Effector memory CD8-positive, alpha-beta T cell (primary cell): ENCODE data around the gene TRPV3.
"Not testable (repeated sequence)": the region's sequence is repeated elsewhere in the genome, so short reads cannot be mapped to it uniquely, and the experiment has no call there.

Experiments used
- ATAC-seq: fragments of 150-1000 bp; cut with Tn5 transposase; replicated peaks from 2 replicates; pipeline ENCODE4 v1.10.0; 2021; ENCODE audit warnings: mild to moderate bottlenecking, moderate library complexity
- DNase-seq, 3 experiments: peaks; one replicate each; pipeline ENCODE4 v3.0.0; 2021
- H3K27ac Mint-ChIP-seq, 2 donors: one replicate each; pipeline ENCODE4 v1.8.0; 2022; ENCODE audit warnings: mild to moderate bottlenecking in 2 of 2, mixed read lengths in 2 of 2, moderate library complexity in 2 of 2
- H3K27me3 Mint-ChIP-seq, 2 donors: one replicate each; pipeline ENCODE4 v1.8.0; 2022; ENCODE audit warnings: mixed read lengths in 2 of 2
- H3K36me3 Mint-ChIP-seq: one replicate; pipeline ENCODE4 v1.8.0; 2022; ENCODE audit warnings: mild to moderate bottlenecking, moderate library complexity, mixed read lengths; ENCODE audit not compliant: insufficient read depth
- H3K4me1 Mint-ChIP-seq, 2 donors: one replicate each; pipeline ENCODE4 v1.8.0; 2022; ENCODE audit warnings: low read depth in 2 of 2, mixed read lengths in 2 of 2
- H3K4me3 Mint-ChIP-seq, 2 donors: one replicate each; pipeline ENCODE4 v1.8.0; 2022; ENCODE audit warnings: mild to moderate bottlenecking in 2 of 2, mixed read lengths in 2 of 2, moderate library complexity in 2 of 2
- H3K9me3 Mint-ChIP-seq, 2 donors: one replicate each; pipeline ENCODE4 v1.8.0; 2022; ENCODE audit warnings: mixed read lengths in 2 of 2

TRPV3 gene

DNA sequence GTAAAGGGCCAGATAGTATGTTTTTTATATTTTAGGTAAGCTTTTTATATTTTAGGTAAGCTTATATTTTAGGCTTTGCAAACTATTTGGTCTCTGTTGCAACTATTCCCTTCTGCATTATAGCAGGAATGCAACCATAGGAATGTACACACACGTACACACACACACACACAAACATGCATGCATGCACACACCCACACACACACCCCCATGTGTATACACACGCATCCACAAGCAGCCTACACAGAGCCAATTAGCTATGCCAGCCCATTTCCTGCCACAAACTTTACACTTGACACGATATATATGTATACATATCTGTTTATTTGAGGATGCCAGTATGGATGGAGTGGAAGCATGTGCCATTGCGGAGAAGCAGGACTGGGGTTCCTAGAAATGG lies 7.5 kb upstream of the TRPV3 start:
- no peaks in the 10 kb centered on the region for H3K4me1 Mint-ChIP-seq
- H3K27ac Mint-ChIP-seq, result no peak overlapping the region
- DNase-seq (no peak), ATAC-seq (no peak)
- peaks cover 3% of the 10 kb centered on the region for H3K36me3 Mint-ChIP-seq
- no peaks in the 10 kb centered on the region for H3K27me3 Mint-ChIP-seq
- no peaks in the 10 kb centered on the region for H3K9me3 Mint-ChIP-seq
- H3K4me3 Mint-ChIP-seq, result no peak overlapping the region

DNA sequence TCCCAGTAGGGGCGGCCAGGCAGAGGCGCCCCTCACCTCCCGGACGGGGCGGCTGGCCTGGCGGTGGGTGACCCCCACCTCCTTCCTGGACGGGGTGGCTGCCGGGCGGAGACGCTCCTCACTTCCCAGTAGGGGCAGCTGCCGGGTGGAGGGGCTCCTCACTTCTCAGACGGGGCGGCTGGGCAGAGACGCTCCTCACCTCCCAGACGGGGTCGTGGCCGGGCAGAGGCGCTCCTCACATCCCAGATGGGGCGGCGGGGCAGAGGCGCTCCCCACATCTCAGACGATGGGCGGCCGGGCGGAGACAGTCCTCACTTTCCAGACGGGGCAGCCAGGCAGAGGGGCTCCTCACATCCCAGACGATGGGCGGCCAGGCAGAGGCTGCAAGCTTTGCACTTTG lies 6.6 kb upstream of the TRPV3 start:
- not testable (repeated sequence) for H3K9me3 Mint-ChIP-seq, H3K36me3 Mint-ChIP-seq, H3K27ac Mint-ChIP-seq, ATAC-seq, H3K4me3 Mint-ChIP-seq, H3K4me1 Mint-ChIP-seq, DNase-seq, H3K27me3 Mint-ChIP-seq

- Mint-ChIP-seq H3K27me3 (peaks cover 8 to 30% of the 10 kb centered on the region in 2 donors), H3K9me3 (no peaks in the 10 kb centered on the region), H3K4me3 (peak overlapping the region in 1 of 2 donors; percentile 21), H3K36me3 (no peaks in the 10 kb centered on the region), H3K4me1 (peaks cover 9 to 12% of the 10 kb centered on the region in 2 donors), H3K27ac (no peak overlapping the region)
- ATAC-seq, result no peak
- DNase-seq, result no peak
Measured at GRCh38 chr17:3559270-3559645, 1.6 kb upstream of the TRPV3 start.

- Mint-ChIP-seq H3K36me3 (no peaks in the 10 kb centered on the region), H3K27ac (peak overlapping the region in 1 of 2 donors; percentile 78), H3K27me3 (peaks cover 8 to 33% of the 10 kb centered on the region in 2 donors), H3K4me3 (peak overlapping the region; percentile 14 to 30), H3K4me1 (peaks cover 9 to 12% of the 10 kb centered on the region in 2 donors), H3K9me3 (no peaks in the 10 kb centered on the region)
- DNase-seq, result peak in 2 of 3 experiments; percentile 10 to 23
- peak; percentile 87 for ATAC-seq
Measured at GRCh38 chr17:3558603-3559269, 1.1 kb upstream of the TRPV3 start.

DNA sequence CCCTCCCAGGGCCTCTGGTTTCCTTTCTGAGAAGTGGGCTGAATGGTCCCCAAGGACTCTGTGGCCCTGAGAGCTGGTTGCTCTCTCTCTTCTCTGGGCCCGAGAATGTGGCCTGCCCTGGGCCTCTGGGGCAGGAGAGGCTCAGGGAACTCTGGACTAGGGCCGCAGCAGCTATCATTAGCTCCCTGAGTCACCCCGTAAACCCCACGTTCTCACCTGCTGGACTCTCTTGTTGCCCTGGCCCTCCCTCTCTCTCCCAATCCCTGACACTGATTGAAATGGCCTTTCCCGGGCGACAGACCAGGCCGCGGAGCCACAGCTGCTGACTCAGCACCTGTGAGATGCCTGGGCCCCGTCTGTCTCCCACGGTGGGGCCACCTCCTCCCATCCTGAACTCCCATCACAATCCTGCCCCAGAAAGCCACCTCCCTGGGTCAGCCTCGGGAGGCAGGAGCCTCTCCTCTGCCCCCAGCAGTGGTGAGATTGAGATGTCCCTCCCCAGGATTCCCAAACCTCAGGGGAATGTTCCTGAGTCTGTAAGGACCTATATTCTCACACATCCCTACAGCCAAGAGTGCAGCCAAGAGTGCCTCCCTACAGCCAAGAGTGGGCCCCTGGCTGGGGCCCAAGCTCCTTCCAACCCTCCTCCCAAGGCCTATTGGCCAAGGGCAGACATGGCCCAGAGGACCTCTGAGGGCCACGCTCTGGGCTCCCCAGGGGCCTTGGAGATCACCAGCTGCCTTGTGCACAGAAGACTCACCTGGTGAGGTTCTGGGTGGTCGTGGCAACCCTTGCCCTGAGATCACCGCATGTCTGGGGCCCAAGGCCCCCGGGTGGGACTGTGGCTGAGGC lies 470 bp downstream of the TRPV3 start:
- no peaks in the 10 kb centered on the region for H3K9me3 Mint-ChIP-seq
- peaks cover 20 to 46% of the 10 kb centered on the region in 2 donors for H3K27me3 Mint-ChIP-seq
- peak overlapping the region in 1 of 2 donors; percentile 78 for H3K27ac Mint-ChIP-seq
- DNase-seq (no peak), ATAC-seq (no peak)
- H3K4me3 Mint-ChIP-seq, result no peak overlapping the region
- H3K4me1 Mint-ChIP-seq, result peaks cover 9 to 12% of the 10 kb centered on the region in 2 donors
- H3K36me3 Mint-ChIP-seq, result no peaks in the 10 kb centered on the region

GRCh38 chr17:3556239-3556915 lies 1.2 kb downstream of the TRPV3 start:
- Mint-ChIP-seq H3K9me3 (no peaks in the 10 kb centered on the region), H3K4me3 (no peak overlapping the region), H3K27me3 (peaks cover 20 to 46% of the 10 kb centered on the region in 2 donors), H3K36me3 (no peaks in the 10 kb centered on the region), H3K4me1 (peaks cover 9 to 12% of the 10 kb centered on the region in 2 donors), H3K27ac (no peak overlapping the region)
- ATAC-seq (no peak), DNase-seq (no peak)

DNA sequence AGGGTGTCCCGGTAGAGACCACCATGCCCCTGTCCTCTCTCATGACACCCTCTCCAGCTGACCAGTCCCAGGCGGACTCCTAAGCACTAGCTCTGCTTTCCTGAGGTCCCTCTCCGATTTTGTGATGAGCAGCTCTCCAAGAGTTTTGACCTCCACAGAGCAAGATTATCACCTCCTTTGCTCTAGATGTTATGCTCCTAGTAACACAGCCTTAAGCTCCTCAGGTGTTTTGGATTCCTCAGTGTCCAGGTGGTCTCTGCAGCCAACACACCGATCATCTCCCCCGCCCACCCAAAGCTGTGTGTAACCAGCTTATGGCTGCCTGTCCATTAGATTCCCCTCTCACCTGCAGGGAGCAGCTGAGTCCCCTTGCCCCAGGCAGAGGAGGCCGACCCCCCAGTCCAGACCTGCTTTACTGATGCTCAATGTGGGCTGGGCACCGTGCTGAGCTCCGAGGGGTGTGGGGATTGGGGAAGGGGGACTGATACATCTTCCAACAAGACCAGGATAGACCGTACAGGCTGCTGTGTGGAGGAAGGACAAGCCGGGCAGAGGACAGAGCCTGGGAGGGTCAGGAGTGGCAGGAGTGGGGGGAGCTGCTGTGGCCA lies 2.3 kb downstream of the TRPV3 start:
- ATAC-seq, result no peak
- no peak overlapping the region for H3K27ac Mint-ChIP-seq
- no peak for DNase-seq
- no peaks in the 10 kb centered on the region for H3K9me3 Mint-ChIP-seq
- H3K4me3 Mint-ChIP-seq, result no peak overlapping the region
- no peaks in the 10 kb centered on the region for H3K36me3 Mint-ChIP-seq
- H3K27me3 Mint-ChIP-seq, result peaks cover 20 to 46% of the 10 kb centered on the region in 2 donors
- peaks cover 9 to 12% of the 10 kb centered on the region in 2 donors for H3K4me1 Mint-ChIP-seq

DNA sequence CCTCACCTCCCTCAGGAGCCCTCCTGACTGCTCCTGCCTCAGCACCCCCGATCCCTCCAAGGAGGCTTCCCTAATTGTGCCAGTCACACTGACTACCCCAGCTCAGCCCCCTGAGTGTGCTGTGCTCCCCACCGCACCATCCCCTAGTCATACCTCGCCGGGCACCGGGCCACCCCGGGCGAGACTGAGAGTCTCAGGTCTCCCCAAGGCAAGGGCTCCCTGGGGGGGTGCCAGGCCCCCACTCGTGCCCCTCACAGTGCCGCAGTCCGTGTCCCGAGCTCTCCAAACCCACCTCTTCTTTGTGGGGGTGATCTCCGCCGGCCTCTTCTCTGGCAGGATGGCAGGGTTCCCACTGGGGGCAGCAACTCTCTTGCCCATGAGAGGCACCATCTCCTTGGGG lies 3.2 kb downstream of the TRPV3 start:
- Mint-ChIP-seq H3K27me3 (peaks cover 20 to 46% of the 10 kb centered on the region in 2 donors), H3K4me3 (no peak overlapping the region), H3K27ac (no peak overlapping the region), H3K4me1 (peaks cover 9 to 12% of the 10 kb centered on the region in 2 donors), H3K36me3 (no peaks in the 10 kb centered on the region), H3K9me3 (no peaks in the 10 kb centered on the region)
- no peak for DNase-seq
- no peak for ATAC-seq

DNA sequence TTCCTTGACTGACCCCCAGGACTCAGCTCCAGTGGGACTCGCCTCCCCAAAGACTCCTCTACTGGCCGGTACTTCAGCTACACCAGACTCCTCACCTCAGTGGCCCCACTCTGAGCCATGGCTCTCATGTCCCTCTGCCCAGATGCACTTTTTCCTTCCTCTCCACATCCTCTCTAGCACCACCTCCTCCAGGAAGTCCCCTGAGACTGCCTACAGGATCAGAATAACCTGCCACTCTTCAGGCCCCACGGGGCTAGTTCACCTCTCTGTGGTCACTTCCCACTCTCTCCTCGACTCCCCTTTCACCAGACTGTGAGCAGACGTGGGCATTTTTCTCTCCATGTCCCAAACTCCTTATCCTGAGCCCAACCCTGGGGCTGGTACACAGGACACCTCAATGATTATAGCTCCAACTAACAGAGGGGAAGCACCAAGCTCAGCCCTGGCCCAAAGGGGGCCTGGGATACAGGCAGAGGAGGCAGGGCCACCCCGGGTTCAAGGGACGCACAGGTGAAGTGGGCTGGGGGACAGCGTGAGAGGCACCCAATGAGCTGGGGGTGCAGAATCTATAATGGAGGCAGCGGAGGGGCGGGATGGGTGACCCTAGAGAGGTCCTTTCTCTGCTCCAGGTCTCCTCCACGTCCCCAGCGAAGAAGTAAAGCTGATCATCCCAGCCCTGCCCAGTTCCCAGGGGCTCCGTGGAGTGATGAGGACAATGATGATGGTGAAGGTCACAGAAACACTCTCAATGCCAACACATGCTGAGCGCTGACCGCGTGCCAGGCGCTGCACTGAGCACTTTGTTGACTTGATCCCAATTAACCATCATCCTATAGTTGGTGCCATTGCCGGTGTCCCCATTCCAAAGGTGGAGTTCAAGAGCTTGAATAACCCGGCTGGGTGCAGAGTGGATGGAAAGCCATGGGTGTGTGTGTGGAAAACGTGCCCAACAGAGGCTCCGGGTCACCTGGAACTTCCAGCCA lies 3.9 kb downstream of the TRPV3 start:
- ATAC-seq (no peak), DNase-seq (no peak)
- H3K27me3 Mint-ChIP-seq, result peaks cover 20 to 46% of the 10 kb centered on the region in 2 donors
- peaks cover 9 to 12% of the 10 kb centered on the region in 2 donors for H3K4me1 Mint-ChIP-seq
- H3K27ac Mint-ChIP-seq, result no peak overlapping the region
- no peaks in the 10 kb centered on the region for H3K36me3 Mint-ChIP-seq
- no peak overlapping the region for H3K4me3 Mint-ChIP-seq
- no peaks in the 10 kb centered on the region for H3K9me3 Mint-ChIP-seq

DNA sequence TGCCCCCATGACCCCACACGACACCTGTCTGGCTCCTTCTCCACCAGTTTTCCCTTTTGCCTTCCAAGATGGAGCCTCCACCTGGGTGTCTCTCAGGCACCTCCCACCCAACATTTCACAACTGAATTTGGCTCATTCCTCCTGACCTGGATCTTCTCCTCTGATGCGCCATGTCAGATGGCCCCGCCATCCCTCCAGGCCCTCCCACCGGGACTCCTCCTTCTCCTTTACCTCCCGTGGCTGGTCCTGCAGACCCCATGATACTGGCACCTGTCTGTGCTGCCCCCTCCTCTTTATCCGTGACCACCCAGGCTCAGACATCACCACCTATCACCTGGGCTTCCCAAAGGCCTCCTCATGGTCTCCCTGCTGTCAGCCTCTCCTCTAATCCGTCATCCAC lies 4.7 kb downstream of the TRPV3 start:
- DNase-seq (no peak), ATAC-seq (no peak)
- H3K27me3 Mint-ChIP-seq, result peaks cover 20 to 46% of the 10 kb centered on the region in 2 donors
- H3K36me3 Mint-ChIP-seq, result no peaks in the 10 kb centered on the region
- H3K27ac Mint-ChIP-seq, result no peak overlapping the region
- H3K4me1 Mint-ChIP-seq, result peaks cover 5 to 6% of the 10 kb centered on the region in 2 donors
- H3K9me3 Mint-ChIP-seq, result no peaks in the 10 kb centered on the region
- no peak overlapping the region for H3K4me3 Mint-ChIP-seq

GRCh38 chr17:3551189-3551588 lies 6.4 kb downstream of the TRPV3 start:
- H3K4me1 Mint-ChIP-seq, result no peaks in the 10 kb centered on the region
- H3K9me3 Mint-ChIP-seq, result no peaks in the 10 kb centered on the region
- no peaks in the 10 kb centered on the region for H3K36me3 Mint-ChIP-seq
- DNase-seq, result no peak
- ATAC-seq, result no peak
- H3K4me3 Mint-ChIP-seq, result no peak overlapping the region
- no peak overlapping the region for H3K27ac Mint-ChIP-seq
- peaks cover 20 to 33% of the 10 kb centered on the region in 2 donors for H3K27me3 Mint-ChIP-seq

- DNase-seq, result no peak
- ATAC-seq, result no peak
- peaks cover 17 to 25% of the 10 kb centered on the region in 2 donors for H3K27me3 Mint-ChIP-seq
- H3K4me1 Mint-ChIP-seq, result no peaks in the 10 kb centered on the region
- H3K4me3 Mint-ChIP-seq, result no peak overlapping the region
- H3K9me3 Mint-ChIP-seq, result no peaks in the 10 kb centered on the region
- no peak overlapping the region for H3K27ac Mint-ChIP-seq
- no peaks in the 10 kb centered on the region for H3K36me3 Mint-ChIP-seq
Measured at GRCh38 chr17:3549610-3550162, 7.9 kb downstream of the TRPV3 start.
